ENCODE measurements around the gene OPA3.

Gene OPA3

DNA sequence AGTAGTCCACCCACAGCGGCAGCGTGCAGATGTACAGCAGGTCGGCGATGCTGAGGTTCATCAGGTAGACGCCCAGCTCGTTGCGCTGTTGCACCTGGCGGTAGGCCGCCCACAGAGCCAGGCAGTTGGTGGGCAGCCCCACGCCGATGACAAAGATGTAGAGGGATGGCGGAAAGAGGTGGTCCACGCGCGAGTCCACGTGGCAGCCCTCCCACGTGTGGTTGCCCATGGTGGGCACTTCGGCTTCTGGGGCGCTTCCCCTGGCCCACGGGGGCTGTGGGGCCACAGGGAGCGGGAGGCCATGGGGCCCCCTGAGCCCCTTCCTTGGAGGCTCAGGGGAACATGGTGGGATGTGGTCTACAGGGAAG lies 7.0 kb upstream of the OPA3 start:
- no peak overlapping the region for H3K4me2 ChIP-seq (ENCODE audit: low read length, poor library complexity, severe bottlenecking)
- no peak overlapping the region for H2AFZ ChIP-seq (ENCODE audit: low read depth, low read length)
- H3K4me3 ChIP-seq (ENCODE audit: insufficient read depth in 1 of 2, low read depth in 1 of 2, low read length in 2 of 2) = no peak overlapping the region
- no peak overlapping the region for H3K23ac ChIP-seq (ENCODE audit: low read length in 2 of 2)
- no peak overlapping the region for H3K14ac ChIP-seq (ENCODE audit: low read length in 2 of 2)
- H2BK5ac ChIP-seq (ENCODE audit: low read depth, low read length, poor library complexity, severe bottlenecking) = no peak overlapping the region
- no peak overlapping the region for H3K9ac ChIP-seq (ENCODE audit: low read length)
- no peak for DNase-seq
- peaks cover 22 to 35% of the 10 kb centered on the region in 2 experiments for H3K27me3 ChIP-seq (ENCODE audit: control insufficient read depth in 1 of 2, insufficient read depth in 1 of 2, low read length in 2 of 2)
- no peaks in the 10 kb centered on the region for H3K9me3 ChIP-seq (ENCODE audit: control insufficient read depth, low read length)
- no peak overlapping the region for H2BK15ac ChIP-seq (ENCODE audit: low read depth, poor library complexity, severe bottlenecking)
- no peak overlapping the region for H3K4ac ChIP-seq (ENCODE audit: low read depth in 1 of 2, low read length in 2 of 2)
- H4K8ac ChIP-seq (ENCODE audit: low read length) = no peak overlapping the region
- H2AK5ac ChIP-seq (ENCODE audit: low read length, severe bottlenecking) = no peak overlapping the region
- no peak overlapping the region for H3K18ac ChIP-seq (ENCODE audit: low read depth in 1 of 2, low read length in 2 of 2)
- 96% methylated on average over 21 of the region's 21 CpGs for WGBS
- no peak overlapping the region for H2BK120ac ChIP-seq (ENCODE audit: low read depth, low read length)
- no peaks in the 10 kb centered on the region for H3K79me1 ChIP-seq (replicated peaks; ENCODE audit: low read length, poor library complexity, severe bottlenecking)
- no peak overlapping the region for H3K27ac ChIP-seq (ENCODE audit: low read length, poor library complexity, severe bottlenecking)
- H4K91ac ChIP-seq (ENCODE audit: low read length) = peak overlapping the region; percentile 27
- H3K4me1 ChIP-seq (ENCODE audit: control insufficient read depth, insufficient read depth, low read depth, low read length) = peaks cover 3% of the 10 kb centered on the region
- peaks cover 0 to 5% of the 10 kb centered on the region in 2 experiments for H3K36me3 ChIP-seq (ENCODE audit: control insufficient read depth in 1 of 2, insufficient read depth in 2 of 2, low read depth in 1 of 2, low read length in 2 of 2)
- no peak overlapping the region for H2BK12ac ChIP-seq (ENCODE audit: low read length in 2 of 2)

DNA sequence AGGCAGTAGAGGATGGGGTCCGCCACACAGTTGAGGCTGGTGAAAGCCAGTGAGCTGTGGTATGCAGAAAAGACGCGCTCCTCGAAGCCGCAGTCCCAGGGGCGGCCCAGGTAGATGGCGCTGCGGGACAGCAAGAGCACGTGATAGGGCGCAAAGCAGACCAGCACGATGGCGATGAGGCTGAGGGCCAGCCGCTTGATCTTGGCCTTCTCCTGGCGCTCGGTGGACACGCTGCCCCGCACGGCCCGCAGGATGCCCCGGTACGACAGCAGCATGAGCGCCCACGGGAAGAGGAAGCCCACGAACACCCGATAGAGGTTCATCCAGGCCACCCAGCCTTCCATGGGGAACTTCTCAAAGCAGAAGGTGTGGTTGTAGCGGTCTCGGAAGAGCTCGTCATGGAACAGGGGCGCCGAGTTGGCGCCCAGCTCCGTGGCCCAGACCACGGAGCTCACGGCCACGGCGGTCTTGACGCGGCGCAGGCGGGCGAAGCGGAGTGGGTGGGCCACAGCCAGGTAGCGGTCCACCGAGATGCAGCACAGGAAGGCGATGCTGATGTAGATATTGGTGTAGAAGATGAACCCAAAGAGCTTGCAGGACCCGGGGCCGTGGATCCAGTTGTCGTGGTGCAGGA lies 6.5 kb upstream of the OPA3 start:
- Histone ChIP-seq H2BK15ac (ENCODE audit: low read depth, poor library complexity, severe bottlenecking) (no peak overlapping the region), H2AK5ac (ENCODE audit: low read length, severe bottlenecking) (no peak overlapping the region), H3K4me2 (ENCODE audit: low read length, poor library complexity, severe bottlenecking) (no peak overlapping the region), H4K91ac (ENCODE audit: low read length) (no peak overlapping the region), H3K79me1 (replicated peaks; ENCODE audit: low read length, poor library complexity, severe bottlenecking) (no peaks in the 10 kb centered on the region), H3K27ac (ENCODE audit: low read length, poor library complexity, severe bottlenecking) (no peak overlapping the region), H3K14ac (ENCODE audit: low read length in 2 of 2) (no peak overlapping the region), H3K4me3 (ENCODE audit: insufficient read depth in 1 of 2, low read depth in 1 of 2, low read length in 2 of 2) (no peak overlapping the region), H2BK5ac (ENCODE audit: low read depth, low read length, poor library complexity, severe bottlenecking) (no peak overlapping the region), H3K9me3 (ENCODE audit: control insufficient read depth, low read length) (no peaks in the 10 kb centered on the region), H2BK120ac (ENCODE audit: low read depth, low read length) (no peak overlapping the region), H2BK12ac (ENCODE audit: low read length in 2 of 2) (no peak overlapping the region), H3K4me1 (ENCODE audit: control insufficient read depth, insufficient read depth, low read depth, low read length) (peaks cover 3% of the 10 kb centered on the region), H4K8ac (ENCODE audit: low read length) (peak overlapping the region; percentile 36), H3K9ac (ENCODE audit: low read length) (no peak overlapping the region), H2AFZ (ENCODE audit: low read depth, low read length) (no peak overlapping the region), H3K4ac (ENCODE audit: low read depth in 1 of 2, low read length in 2 of 2) (no peak overlapping the region), H3K23ac (ENCODE audit: low read length in 2 of 2) (peak overlapping the region in 1 of 2 experiments; percentile 70), H3K18ac (ENCODE audit: low read depth in 1 of 2, low read length in 2 of 2) (no peak overlapping the region), H3K36me3 (ENCODE audit: control insufficient read depth in 1 of 2, insufficient read depth in 2 of 2, low read depth in 1 of 2, low read length in 2 of 2) (peaks cover 0 to 5% of the 10 kb centered on the region in 2 experiments), H3K27me3 (ENCODE audit: control insufficient read depth in 1 of 2, insufficient read depth in 1 of 2, low read length in 2 of 2) (peaks cover 22 to 33% of the 10 kb centered on the region in 2 experiments)
- DNase-seq = no peak
- WGBS = 52% methylated on average over 44 of the region's 48 CpGs

DNA sequence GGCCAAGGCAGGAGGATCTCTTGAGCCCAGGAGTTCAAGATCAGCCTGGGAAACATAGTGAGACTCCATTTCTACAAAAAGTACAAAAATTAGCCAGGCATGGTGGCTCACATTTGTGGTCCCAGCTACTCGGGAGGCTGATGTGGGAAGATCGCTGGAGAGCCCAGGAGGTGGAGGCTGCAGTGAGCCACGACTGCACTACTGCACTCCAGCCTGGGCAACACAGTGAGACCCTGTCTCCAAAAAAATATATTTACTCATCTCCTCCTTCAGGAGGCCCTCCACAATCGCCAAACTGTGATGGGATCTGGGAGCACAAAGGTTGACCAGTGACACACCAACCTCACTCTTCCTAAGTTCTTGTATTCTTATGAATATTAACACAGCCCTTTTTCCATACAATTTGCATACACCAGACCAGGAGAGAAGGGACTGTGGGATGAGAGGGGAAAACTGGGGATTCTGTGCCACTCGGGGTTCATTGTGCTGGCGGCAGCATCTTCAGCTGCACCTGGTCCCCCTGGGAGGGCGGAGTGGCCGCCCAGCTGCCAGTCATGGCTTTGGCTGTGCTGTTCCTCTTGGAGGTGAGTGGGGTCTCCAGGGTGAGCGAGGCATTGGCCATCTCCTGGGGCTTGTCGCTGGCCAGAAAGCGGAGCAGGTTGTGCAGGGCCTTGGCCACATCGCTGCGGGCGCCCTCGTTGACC lies 5.8 kb upstream of the OPA3 start:
- Histone ChIP-seq H2BK12ac (ENCODE audit: low read length in 2 of 2) (no peak overlapping the region), H3K36me3 (ENCODE audit: control insufficient read depth in 1 of 2, insufficient read depth in 2 of 2, low read depth in 1 of 2, low read length in 2 of 2) (peaks cover 0 to 5% of the 10 kb centered on the region in 2 experiments), H3K4ac (ENCODE audit: low read depth in 1 of 2, low read length in 2 of 2) (no peak overlapping the region), H2BK120ac (ENCODE audit: low read depth, low read length) (no peak overlapping the region), H3K27ac (ENCODE audit: low read length, poor library complexity, severe bottlenecking) (no peak overlapping the region), H2AK5ac (ENCODE audit: low read length, severe bottlenecking) (no peak overlapping the region), H3K4me3 (ENCODE audit: insufficient read depth in 1 of 2, low read depth in 1 of 2, low read length in 2 of 2) (no peak overlapping the region), H3K27me3 (ENCODE audit: control insufficient read depth in 1 of 2, insufficient read depth in 1 of 2, low read length in 2 of 2) (peaks cover 17 to 27% of the 10 kb centered on the region in 2 experiments), H3K23ac (ENCODE audit: low read length in 2 of 2) (no peak overlapping the region), H4K91ac (ENCODE audit: low read length) (no peak overlapping the region), H3K9ac (ENCODE audit: low read length) (no peak overlapping the region), H3K4me2 (ENCODE audit: low read length, poor library complexity, severe bottlenecking) (no peak overlapping the region), H3K18ac (ENCODE audit: low read depth in 1 of 2, low read length in 2 of 2) (no peak overlapping the region), H4K8ac (ENCODE audit: low read length) (peak overlapping the region; percentile 36), H3K14ac (ENCODE audit: low read length in 2 of 2) (no peak overlapping the region), H2AFZ (ENCODE audit: low read depth, low read length) (no peak overlapping the region), H2BK15ac (ENCODE audit: low read depth, poor library complexity, severe bottlenecking) (no peak overlapping the region), H3K79me1 (replicated peaks; ENCODE audit: low read length, poor library complexity, severe bottlenecking) (no peaks in the 10 kb centered on the region), H3K9me3 (ENCODE audit: control insufficient read depth, low read length) (no peaks in the 10 kb centered on the region), H2BK5ac (ENCODE audit: low read depth, low read length, poor library complexity, severe bottlenecking) (no peak overlapping the region), H3K4me1 (ENCODE audit: control insufficient read depth, insufficient read depth, low read depth, low read length) (peaks cover 3% of the 10 kb centered on the region)
- no peak for DNase-seq
- WGBS = 67% methylated on average over 15 of the region's 15 CpGs

DNA sequence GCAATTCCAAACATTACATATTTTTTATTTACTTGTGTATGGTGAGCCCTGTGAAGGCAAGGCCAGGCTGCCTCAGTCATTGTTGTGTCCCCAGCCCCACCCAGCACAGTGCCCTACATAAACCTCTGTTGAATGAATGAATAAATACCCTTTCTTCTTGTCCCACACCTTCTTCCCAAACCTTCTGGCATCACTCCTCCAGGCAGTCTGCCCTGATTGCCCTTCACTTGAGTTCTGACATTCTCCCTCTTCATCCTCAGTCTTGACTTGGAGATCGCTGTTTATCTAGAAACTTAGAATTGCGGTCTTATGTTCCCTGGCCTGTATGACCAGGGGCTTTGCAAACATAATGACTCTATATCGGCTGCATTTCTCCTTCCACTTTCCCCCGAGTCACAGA lies 5.2 kb upstream of the OPA3 start:
- 95% methylated on average over 4 of the region's 4 CpGs for WGBS
- no peaks in the 10 kb centered on the region for H3K9me3 ChIP-seq (ENCODE audit: control insufficient read depth, low read length)
- H3K23ac ChIP-seq (ENCODE audit: low read length in 2 of 2) = no peak overlapping the region
- H3K9ac ChIP-seq (ENCODE audit: low read length) = no peak overlapping the region
- H2AK5ac ChIP-seq (ENCODE audit: low read length, severe bottlenecking) = no peak overlapping the region
- no peak overlapping the region for H2BK120ac ChIP-seq (ENCODE audit: low read depth, low read length)
- no peak overlapping the region for H4K91ac ChIP-seq (ENCODE audit: low read length)
- no peak overlapping the region for H2BK5ac ChIP-seq (ENCODE audit: low read depth, low read length, poor library complexity, severe bottlenecking)
- peaks cover 17 to 24% of the 10 kb centered on the region in 2 experiments for H3K27me3 ChIP-seq (ENCODE audit: control insufficient read depth in 1 of 2, insufficient read depth in 1 of 2, low read length in 2 of 2)
- no peaks in the 10 kb centered on the region for H3K79me1 ChIP-seq (replicated peaks; ENCODE audit: low read length, poor library complexity, severe bottlenecking)
- peaks cover 0 to 5% of the 10 kb centered on the region in 2 experiments for H3K36me3 ChIP-seq (ENCODE audit: control insufficient read depth in 1 of 2, insufficient read depth in 2 of 2, low read depth in 1 of 2, low read length in 2 of 2)
- no peak overlapping the region for H3K4ac ChIP-seq (ENCODE audit: low read depth in 1 of 2, low read length in 2 of 2)
- no peak overlapping the region for H3K4me3 ChIP-seq (ENCODE audit: insufficient read depth in 1 of 2, low read depth in 1 of 2, low read length in 2 of 2)
- no peak overlapping the region for H4K8ac ChIP-seq (ENCODE audit: low read length)
- H3K14ac ChIP-seq (ENCODE audit: low read length in 2 of 2) = no peak overlapping the region
- no peak for DNase-seq
- H3K4me1 ChIP-seq (ENCODE audit: control insufficient read depth, insufficient read depth, low read depth, low read length) = peaks cover 5% of the 10 kb centered on the region
- no peak overlapping the region for H2AFZ ChIP-seq (ENCODE audit: low read depth, low read length)
- no peak overlapping the region for H3K4me2 ChIP-seq (ENCODE audit: low read length, poor library complexity, severe bottlenecking)
- no peak overlapping the region for H3K18ac ChIP-seq (ENCODE audit: low read depth in 1 of 2, low read length in 2 of 2)
- H2BK15ac ChIP-seq (ENCODE audit: low read depth, poor library complexity, severe bottlenecking) = no peak overlapping the region
- no peak overlapping the region for H3K27ac ChIP-seq (ENCODE audit: low read length, poor library complexity, severe bottlenecking)
- H2BK12ac ChIP-seq (ENCODE audit: low read length in 2 of 2) = no peak overlapping the region
